Astrocyte of the hippocampus (primary cell): ENCODE measurements around the gene RELA.
A peak's percentile ranks its signal among the peaks of the same experiment; 100 is the strongest.

Source experiments
- DNase-seq: peaks from one replicate; pipeline ENCODE4 v3.0.0; 2011; ENCODE audit warnings: low read depth, low spot score

RELA gene

GRCh38 chr11:65615229-65615949 is 47.3 kb downstream of the RELA start, which contains the start of gene PCNX3:
Gene PCNX3, plus strand, starts transcription at chr11:65615776. Its CDS starts 536 bp downstream, at chr11:65616312.
- peak; percentile 100 for DNase-seq

- DNase-seq, result no peak
Observed at GRCh38 chr11:65613091-65613928, 49.4 kb downstream of the RELA start.

DNA sequence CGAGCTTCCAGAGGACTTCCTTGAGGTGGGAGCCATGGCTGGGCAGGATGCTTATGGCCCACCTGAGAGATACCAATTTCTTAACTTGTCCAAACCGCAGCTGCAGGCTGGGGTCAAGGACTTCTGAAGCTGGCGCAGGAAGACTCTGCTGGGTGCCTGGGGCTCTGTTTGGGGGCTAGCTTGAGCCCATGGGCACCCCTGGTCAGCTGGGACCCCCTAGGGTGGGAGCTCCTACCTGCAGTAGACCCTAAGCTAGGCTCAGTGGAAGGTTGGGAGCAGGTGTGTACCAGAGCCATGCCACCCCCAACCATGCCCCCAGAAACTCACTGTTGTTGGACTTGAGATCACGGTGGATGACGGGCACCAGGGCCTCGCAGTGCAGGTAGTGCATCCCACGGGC is 50.0 kb downstream of the RELA start:
- no peak for DNase-seq

GRCh38 chr11:65611758-65612603 is 50.7 kb downstream of the RELA start:
- peak; percentile 48 for DNase-seq

DNA sequence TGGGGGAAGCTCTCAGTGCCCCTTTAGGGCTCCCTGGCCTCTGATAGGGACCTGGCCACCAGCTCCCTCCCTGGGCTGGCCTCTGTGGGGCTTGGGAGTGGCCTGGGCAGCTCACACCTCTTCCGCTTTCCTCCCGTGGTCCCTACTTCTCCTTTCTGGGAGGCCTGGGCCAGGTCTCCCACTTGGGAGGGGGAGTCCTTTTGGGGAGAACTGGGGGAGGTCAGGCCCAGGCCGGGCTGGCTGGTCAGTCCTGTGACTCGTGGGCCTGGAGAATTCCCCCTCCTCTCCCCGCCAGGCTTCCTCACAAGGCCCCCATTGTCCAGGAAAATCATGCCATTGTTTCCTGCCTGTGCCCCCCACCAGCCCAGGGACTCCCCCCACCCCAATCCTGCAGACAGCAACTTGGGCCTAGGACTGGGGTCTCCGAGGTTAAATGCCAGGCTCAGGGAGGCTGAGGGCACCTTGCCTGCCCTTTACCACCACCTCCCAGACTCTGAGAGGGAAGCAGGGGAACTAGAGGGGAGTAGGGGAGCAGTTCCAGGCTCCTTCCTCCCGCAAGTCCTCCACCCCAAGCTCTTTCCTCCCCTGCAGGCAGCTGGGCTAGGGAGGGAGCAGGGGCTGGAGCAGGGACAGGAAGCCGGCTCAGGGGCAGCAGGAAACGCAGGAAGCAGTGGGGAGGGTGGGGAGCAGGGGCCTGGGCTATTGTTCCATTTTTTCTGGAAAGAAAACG is 51.5 kb downstream of the RELA start:
- no peak for DNase-seq

DNA sequence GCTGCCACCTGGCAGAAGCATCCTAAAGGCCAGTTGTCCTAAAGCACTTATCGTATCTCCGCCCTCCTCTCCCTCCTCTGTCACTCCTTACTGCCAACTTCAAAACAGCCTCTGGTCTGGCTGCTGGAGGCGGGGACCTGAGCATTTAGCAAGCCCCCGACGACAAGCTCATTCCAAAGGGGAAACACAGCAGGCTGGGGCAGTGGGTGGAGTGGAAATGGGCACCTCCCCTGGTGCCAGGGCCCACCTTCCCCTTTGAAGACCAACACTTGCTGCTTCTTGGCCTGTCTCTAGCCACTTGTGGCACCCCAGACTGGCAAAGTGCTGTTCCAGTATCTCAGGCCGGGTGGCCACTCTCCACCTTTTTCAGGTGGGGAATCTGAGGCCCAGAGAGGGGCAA is 52.3 kb downstream of the RELA start:
- DNase-seq, result no peak

DNA sequence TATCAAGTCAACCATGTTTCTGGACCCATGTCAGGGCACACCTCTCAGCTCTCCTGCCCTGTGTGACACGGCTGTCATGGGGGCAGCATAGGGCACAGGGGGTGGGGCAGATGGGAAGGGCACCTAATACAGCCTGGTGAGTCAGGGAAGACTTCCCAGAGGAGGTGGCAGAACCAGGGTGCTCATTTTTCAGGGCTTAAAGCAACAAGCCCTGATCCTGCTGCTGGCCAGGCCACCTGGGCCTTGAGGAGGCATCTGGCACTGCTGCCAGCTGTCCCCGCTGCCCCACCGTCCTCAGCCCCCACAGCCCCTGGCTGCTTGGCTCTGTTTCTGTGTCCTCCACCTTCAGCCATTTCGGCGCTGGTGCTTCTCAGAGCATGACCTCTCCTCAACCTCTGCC is 53.1 kb downstream of the RELA start:
- no peak for DNase-seq

DNA sequence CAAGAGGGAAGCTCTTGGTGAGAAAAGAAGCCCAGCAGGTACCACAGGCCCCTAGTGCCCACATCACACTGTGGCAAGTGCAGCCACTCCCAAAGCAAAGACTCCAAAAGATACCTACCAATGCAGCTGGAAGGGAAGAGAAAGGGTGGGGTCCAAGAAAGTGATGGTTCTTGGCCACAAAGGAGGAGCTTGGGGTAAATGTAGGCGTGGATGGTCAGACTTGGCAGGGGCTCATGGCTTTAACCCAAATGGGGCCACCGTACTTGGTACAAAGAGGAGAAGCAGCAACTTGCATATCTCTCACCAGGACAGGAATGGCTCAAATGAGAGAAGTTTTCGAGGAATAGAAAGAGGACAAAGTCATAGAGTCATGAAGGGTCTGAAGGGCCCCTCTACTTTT is 53.5 kb downstream of the RELA start:
- DNase-seq, result no peak

- DNase-seq, result no peak
Observed at GRCh38 chr11:65607614-65608426, 54.9 kb downstream of the RELA start.

GRCh38 chr11:65606876-65607613 is 55.7 kb downstream of the RELA start:
- DNase-seq, result peak; percentile 98

- no peak for DNase-seq
Observed at GRCh38 chr11:65604258-65604657, 58.5 kb downstream of the RELA start.
